ENCODE measurements around the gene OAS2.
A peak's percentile ranks its signal among the peaks of the same experiment; 100 is the strongest.

Gene OAS2

GRCh38 chr12:113005762-113006161 is 27.4 kb downstream of the OAS2 start:
- no peak for DNase-seq
- in situ Hi-C loops (cut with MboI; ENCODE audit: low pct_unique_long_range_greater_than_20kb, low sequenced_read_pairs): no loop called here

GRCh38 chr12:113006206-113006605 is 27.9 kb downstream of the OAS2 start:
- DNase-seq: no peak
- in situ Hi-C loops (cut with MboI; ENCODE audit: low pct_unique_long_range_greater_than_20kb, low sequenced_read_pairs): no loop called here

- DNase-seq: no peak
- in situ Hi-C loops (cut with MboI; ENCODE audit: low pct_unique_long_range_greater_than_20kb, low sequenced_read_pairs): no loop called here
These were observed 28.3 kb downstream of the OAS2 start for GRCh38 chr12:113006641-113007040.

- no peak for DNase-seq
- in situ Hi-C loops (cut with MboI; ENCODE audit: low pct_unique_long_range_greater_than_20kb, low sequenced_read_pairs): no loop called here
These were observed 28.8 kb downstream of the OAS2 start for GRCh38 chr12:113007166-113007565.

GRCh38 chr12:113010701-113011100 is 32.4 kb downstream of the OAS2 start:
- no peak for DNase-seq
- in situ Hi-C loops (cut with MboI; ENCODE audit: low pct_unique_long_range_greater_than_20kb, low sequenced_read_pairs): no loop called here

- DNase-seq: no peak
- in situ Hi-C loops (cut with MboI; ENCODE audit: low pct_unique_long_range_greater_than_20kb, low sequenced_read_pairs): no loop called here
These were observed 36.2 kb downstream of the OAS2 start for GRCh38 chr12:113014565-113014964.

GRCh38 chr12:113016796-113017195 is 38.5 kb downstream of the OAS2 start:
- in situ Hi-C loops (cut with MboI; ENCODE audit: low pct_unique_long_range_greater_than_20kb, low sequenced_read_pairs): no loop called here
- no peak for DNase-seq

- in situ Hi-C loops (cut with MboI; ENCODE audit: low pct_unique_long_range_greater_than_20kb, low sequenced_read_pairs): no loop called here
- DNase-seq: no peak
These were observed 40.7 kb downstream of the OAS2 start for GRCh38 chr12:113019025-113019424.

GRCh38 chr12:113021500-113021899 is 43.2 kb downstream of the OAS2 start:
- in situ Hi-C loops (cut with MboI; ENCODE audit: low pct_unique_long_range_greater_than_20kb, low sequenced_read_pairs): no loop called here
- DNase-seq: no peak

- DNase-seq: no peak
- in situ Hi-C loops (cut with MboI; ENCODE audit: low pct_unique_long_range_greater_than_20kb, low sequenced_read_pairs): no loop called here
These were observed 44.4 kb downstream of the OAS2 start for GRCh38 chr12:113022563-113023297.

GRCh38 chr12:113027726-113028125 is 49.4 kb downstream of the OAS2 start:
- no peak for DNase-seq
- in situ Hi-C loops (cut with MboI; ENCODE audit: low pct_unique_long_range_greater_than_20kb, low sequenced_read_pairs): no loop called here

- peak; percentile 30 for DNase-seq
- in situ Hi-C loops (cut with MboI; ENCODE audit: low pct_unique_long_range_greater_than_20kb, low sequenced_read_pairs): no loop called here
These were observed 52.7 kb downstream of the OAS2 start for GRCh38 chr12:113030875-113031525.

- in situ Hi-C loops (cut with MboI; ENCODE audit: low pct_unique_long_range_greater_than_20kb, low sequenced_read_pairs): no loop called here
- DNase-seq: no peak
These were observed 61.7 kb downstream of the OAS2 start for GRCh38 chr12:113039911-113040445.

GRCh38 chr12:113040722-113041171 is 62.4 kb downstream of the OAS2 start:
- in situ Hi-C loops (cut with MboI; ENCODE audit: low pct_unique_long_range_greater_than_20kb, low sequenced_read_pairs): no loop called here
- peak; percentile 8 for DNase-seq

GRCh38 chr12:113041560-113041959 is 63.2 kb downstream of the OAS2 start:
- in situ Hi-C loops (cut with MboI; ENCODE audit: low pct_unique_long_range_greater_than_20kb, low sequenced_read_pairs): no loop called here
- DNase-seq: no peak

- in situ Hi-C loops (cut with MboI; ENCODE audit: low pct_unique_long_range_greater_than_20kb, low sequenced_read_pairs): no loop called here
- no peak for DNase-seq
These were observed 64.9 kb downstream of the OAS2 start for GRCh38 chr12:113043240-113043639.

- no peak for DNase-seq
- in situ Hi-C loops (cut with MboI; ENCODE audit: low pct_unique_long_range_greater_than_20kb, low sequenced_read_pairs): no loop called here
These were observed 66.2 kb downstream of the OAS2 start for GRCh38 chr12:113044516-113044915.

- in situ Hi-C loops (cut with MboI; ENCODE audit: low pct_unique_long_range_greater_than_20kb, low sequenced_read_pairs): no loop called here
- DNase-seq: peak; percentile 77
These were observed 70.4 kb downstream of the OAS2 start for GRCh38 chr12:113048716-113049127.

GRCh38 chr12:113049976-113050742 is 71.8 kb downstream of the OAS2 start:
- in situ Hi-C loops (cut with MboI; ENCODE audit: low pct_unique_long_range_greater_than_20kb, low sequenced_read_pairs): no loop called here

GRCh38 chr12:113050795-113051194 is 72.5 kb downstream of the OAS2 start:
- DNase-seq: no peak
- in situ Hi-C loops (cut with MboI; ENCODE audit: low pct_unique_long_range_greater_than_20kb, low sequenced_read_pairs): no loop called here

More at GRCh38 chr12:113049976-113050742, 71.8 kb downstream of the OAS2 start:
- DNase-seq: peak; percentile 69

All from KBM-7 (cell line).